Lower leg skin (tissue), 3 donors: Measurements from ENCODE around the gene FUCA1.

Source experiments
- POLR2A ChIP-seq, 2 donors: fragments of 450-650 bp; IDR thresholded peaks; one replicate each; pipeline ENCODE4 v1.6.1; 2016 to 2017; ENCODE audit warnings: antibody characterized with exemption in 2 of 2, mild to moderate bottlenecking in 1 of 2, moderate library complexity in 1 of 2
- TF ChIP-seq, protein P1 (sequence below), 3 donors: fragments of 450-650 bp; IDR thresholded peaks; one replicate each; pipeline ENCODE4 v1.5.1; 2016; ENCODE audit warnings: antibody characterized with exemption in 3 of 3, mild to moderate bottlenecking in 3 of 3, moderate library complexity in 2 of 3

DNA sequence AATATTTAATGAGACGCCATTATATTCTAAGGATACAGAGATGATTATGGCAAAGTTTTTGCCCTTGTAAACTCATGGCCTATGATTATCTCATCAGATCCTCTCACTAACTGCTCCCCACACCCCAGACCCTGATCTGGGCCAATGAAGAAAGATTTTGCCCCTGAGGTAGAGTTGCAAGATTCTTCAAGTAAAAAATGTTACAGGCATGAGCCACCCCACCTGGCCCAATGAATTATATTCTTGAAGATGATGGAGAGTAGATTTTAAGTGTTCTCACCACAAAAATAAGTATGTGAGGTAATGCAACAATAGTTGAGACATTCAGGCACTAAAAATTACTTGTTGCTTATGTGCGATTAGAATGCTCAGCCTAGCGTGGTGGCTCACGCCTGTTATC, 46.8 kb upstream of the FUCA1 start:
- TF ChIP-seq, protein P1, sequence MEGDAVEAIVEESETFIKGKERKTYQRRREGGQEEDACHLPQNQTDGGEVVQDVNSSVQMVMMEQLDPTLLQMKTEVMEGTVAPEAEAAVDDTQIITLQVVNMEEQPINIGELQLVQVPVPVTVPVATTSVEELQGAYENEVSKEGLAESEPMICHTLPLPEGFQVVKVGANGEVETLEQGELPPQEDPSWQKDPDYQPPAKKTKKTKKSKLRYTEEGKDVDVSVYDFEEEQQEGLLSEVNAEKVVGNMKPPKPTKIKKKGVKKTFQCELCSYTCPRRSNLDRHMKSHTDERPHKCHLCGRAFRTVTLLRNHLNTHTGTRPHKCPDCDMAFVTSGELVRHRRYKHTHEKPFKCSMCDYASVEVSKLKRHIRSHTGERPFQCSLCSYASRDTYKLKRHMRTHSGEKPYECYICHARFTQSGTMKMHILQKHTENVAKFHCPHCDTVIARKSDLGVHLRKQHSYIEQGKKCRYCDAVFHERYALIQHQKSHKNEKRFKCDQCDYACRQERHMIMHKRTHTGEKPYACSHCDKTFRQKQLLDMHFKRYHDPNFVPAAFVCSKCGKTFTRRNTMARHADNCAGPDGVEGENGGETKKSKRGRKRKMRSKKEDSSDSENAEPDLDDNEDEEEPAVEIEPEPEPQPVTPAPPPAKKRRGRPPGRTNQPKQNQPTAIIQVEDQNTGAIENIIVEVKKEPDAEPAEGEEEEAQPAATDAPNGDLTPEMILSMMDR (IDR thresholded peaks at IDR 0.05) = no peak
- no peak for TF ChIP-seq POLR2A (IDR thresholded peaks at IDR 0.05)
